Measurements from ENCODE around the gene CDK4.

DNA sequence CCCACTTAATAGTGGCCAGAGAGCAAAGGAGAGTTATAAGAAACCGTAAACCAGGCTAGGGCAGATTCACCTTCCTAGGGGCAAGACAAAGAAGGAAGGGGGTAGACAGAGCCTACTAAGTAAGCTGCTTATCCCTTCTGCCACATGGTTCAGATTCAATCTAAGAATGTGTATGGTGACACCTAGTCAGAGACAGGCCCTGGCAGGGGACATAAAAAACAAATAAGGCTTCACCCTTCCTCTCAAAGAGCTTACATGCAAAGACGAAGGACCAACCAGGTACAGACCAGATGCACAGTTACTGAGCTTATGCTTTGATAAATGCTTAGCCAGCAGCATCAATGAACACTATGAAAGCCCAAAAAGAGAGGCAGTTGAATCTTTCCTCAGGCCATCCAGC is 10.4 kb upstream of the CDK4 start:
- TF ChIP-seq FOXM1 (IDR thresholded peaks at IDR 0.05; ENCODE audit: borderline replicate concordance) (no peak), FOXA1 (IDR thresholded peaks at IDR 0.05) (no peak), CTBP1 (IDR thresholded peaks at IDR 0.05; ENCODE audit: borderline replicate concordance) (no peak), FOXK2 (IDR thresholded peaks at IDR 0.05) (no peak), SUZ12 (IDR thresholded peaks at IDR 0.05) (no peak), SP1 (IDR thresholded peaks at IDR 0.05) (no peak)
- TF ChIP-seq, protein P1, sequence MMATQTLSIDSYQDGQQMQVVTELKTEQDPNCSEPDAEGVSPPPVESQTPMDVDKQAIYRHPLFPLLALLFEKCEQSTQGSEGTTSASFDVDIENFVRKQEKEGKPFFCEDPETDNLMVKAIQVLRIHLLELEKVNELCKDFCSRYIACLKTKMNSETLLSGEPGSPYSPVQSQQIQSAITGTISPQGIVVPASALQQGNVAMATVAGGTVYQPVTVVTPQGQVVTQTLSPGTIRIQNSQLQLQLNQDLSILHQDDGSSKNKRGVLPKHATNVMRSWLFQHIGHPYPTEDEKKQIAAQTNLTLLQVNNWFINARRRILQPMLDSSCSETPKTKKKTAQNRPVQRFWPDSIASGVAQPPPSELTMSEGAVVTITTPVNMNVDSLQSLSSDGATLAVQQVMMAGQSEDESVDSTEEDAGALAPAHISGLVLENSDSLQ (IDR thresholded peaks at IDR 0.05): no peak

All from HEK293T (cell line).